Ishikawa (cell line): Measurements from ENCODE around the gene AFDN.

Experiments
- CEBPB ChIP-seq: IDR thresholded peaks from 2 replicates; pipeline ENCODE4 v1.6.1; 2012
- CREB1 ChIP-seq: IDR thresholded peaks from 2 replicates; pipeline ENCODE4 v1.6.1; 2012; ENCODE audit warnings: low read depth
- EGR1 ChIP-seq: IDR thresholded peaks from 2 replicates; pipeline ENCODE4 v1.6.1; 2012
- EP300 ChIP-seq: IDR thresholded peaks from 2 replicates; pipeline ENCODE4 v1.6.1; 2012; ENCODE audit warnings: borderline replicate concordance
- FOXM1 ChIP-seq: IDR thresholded peaks from 2 replicates; pipeline ENCODE4 v1.6.1; 2012; ENCODE audit warnings: low read depth, borderline replicate concordance
- NFIC ChIP-seq: IDR thresholded peaks from 2 replicates; pipeline ENCODE4 v1.6.1; 2012
- RAD21 ChIP-seq: IDR thresholded peaks from 2 replicates; pipeline ENCODE4 v1.6.1; 2012; ENCODE audit warnings: low read depth
- REST ChIP-seq: IDR thresholded peaks from 2 replicates; pipeline ENCODE4 v1.6.1; 2012; ENCODE audit warnings: low read depth, mild to moderate bottlenecking
- TAF1 ChIP-seq: IDR thresholded peaks from 2 replicates; pipeline ENCODE4 v1.6.1; 2012; ENCODE audit warnings: low read depth, mild to moderate bottlenecking
- TCF12 ChIP-seq: IDR thresholded peaks from 2 replicates; pipeline ENCODE4 v1.6.1; 2012; ENCODE audit warnings: low read depth
- TEAD4 ChIP-seq: IDR thresholded peaks from 2 replicates; pipeline ENCODE4 v1.6.1; 2012
- USF1 ChIP-seq: IDR thresholded peaks from 2 replicates; pipeline ENCODE4 v1.6.1; 2012
- YY1 ChIP-seq: IDR thresholded peaks from 2 replicates; pipeline ENCODE4 v1.6.1; 2012; ENCODE audit warnings: low read depth
- ZBTB7A ChIP-seq: IDR thresholded peaks from 2 replicates; pipeline ENCODE4 v1.6.1; 2012; ENCODE audit warnings: low read depth
- TF ChIP-seq, protein P1 (sequence below): IDR thresholded peaks from 2 replicates; pipeline ENCODE4 v1.6.1; 2012

AFDN gene

GRCh38 chr6:167993831-167994230 is 167.1 kb downstream of the AFDN start:
- TF ChIP-seq YY1 (no peak), TAF1 (no peak), NFIC (no peak)

GRCh38 chr6:167995302-167995701 is 168.6 kb downstream of the AFDN start:
- no peak for TF ChIP-seq EGR1

- TF ChIP-seq, protein P1, sequence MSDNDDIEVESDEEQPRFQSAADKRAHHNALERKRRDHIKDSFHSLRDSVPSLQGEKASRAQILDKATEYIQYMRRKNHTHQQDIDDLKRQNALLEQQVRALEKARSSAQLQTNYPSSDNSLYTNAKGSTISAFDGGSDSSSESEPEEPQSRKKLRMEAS: no peak
- TF ChIP-seq RAD21: no peak
- no peak for TF ChIP-seq TCF12
- TF ChIP-seq EGR1: no peak
- TF ChIP-seq NFIC: no peak
- no peak for TF ChIP-seq CREB1
- TF ChIP-seq USF1: no peak
- TF ChIP-seq EP300: no peak
- TF ChIP-seq YY1: no peak
- no peak for TF ChIP-seq REST
- TF ChIP-seq CEBPB: no peak
- TF ChIP-seq TEAD4: no peak
- TF ChIP-seq ZBTB7A: no peak
- TF ChIP-seq TAF1: no peak
- no peak for TF ChIP-seq FOXM1
These were observed 169.0 kb downstream of the AFDN start for GRCh38 chr6:167995731-167996151.

GRCh38 chr6:167996424-167997199 is 169.9 kb downstream of the AFDN start:
- TF ChIP-seq TCF12 (no peak), TEAD4 (no peak), RAD21 (no peak), YY1 (no peak), FOXM1 (no peak), USF1 (no peak), ZBTB7A (no peak), CEBPB (no peak), TAF1 (no peak), REST (no peak), CREB1 (no peak), EGR1 (no peak), EP300 (no peak), NFIC (no peak)
- TF ChIP-seq, protein P1: no peak

DNA sequence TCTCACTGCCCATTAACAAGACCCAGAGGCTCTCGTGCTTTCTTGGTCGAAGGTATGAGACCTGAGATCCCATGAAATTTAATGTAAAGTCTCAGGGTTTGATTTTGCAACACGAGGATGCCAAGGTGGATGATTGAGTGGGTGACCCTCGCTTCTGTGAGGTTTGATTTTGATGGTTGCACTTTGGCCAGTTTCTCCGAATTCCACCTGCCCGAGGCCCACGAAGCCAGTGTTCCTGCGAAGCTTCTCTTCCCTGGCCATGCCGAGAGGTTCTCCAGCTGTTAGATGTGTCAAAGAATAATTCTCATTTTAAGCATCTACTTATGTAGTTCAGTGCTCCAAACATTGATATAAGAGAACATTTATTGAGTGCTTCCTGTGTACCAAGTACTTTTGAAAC is 170.9 kb downstream of the AFDN start, which contains the start of gene KIF25:
TSS of gene KIF25 (plus strand) at position 30 of the 400 bp plus-strand sequence. CDS start 31,915 bp downstream, outside the sequence.
- TF ChIP-seq EGR1 (no peak), CREB1 (no peak), NFIC (no peak), CEBPB (no peak), RAD21 (no peak), TEAD4 (no peak), TAF1 (no peak), EP300 (no peak), REST (no peak)
